K562 (cell line): ENCODE data around the gene IGSF21. TPM values are rescaled to one million over a fixed set of nuclear protein-coding genes. Genes with fewer than 3 reads are reported as not detected.
A peak's percentile ranks its signal among the peaks of the same experiment; 100 is the strongest.

Experiments
- ATAC-seq: fragments of 200-7000 bp; cut with Tn5 transposase; 3 replicates; pipeline ENCODE4 v1.9.1; 2020; ENCODE audit warnings: moderate library complexity
- BruUV-seq: library from RNA; stranded (reverse); fragments of 400-500 nt; replicated peaks from 2 replicates; lab custom pipeline; 2021; lab: Mats Ljungman, UMichigan
- CTCF ChIA-PET: fragments of 300-600 bp; formaldehyde crosslinking; extraction: SDS; loops from one replicate; lab custom pipeline; 2021; ENCODE audit warnings: low intra/inter-chr PET ratio; lab: Yijun Ruan, JAX
- POLR2A ChIA-PET: fragments of 300-600, 350-650 bp; sonication (Branson Sonifier 250); formaldehyde crosslinking; extraction: SDS; loops from one replicate; lab custom pipeline; 2021; ENCODE audit warnings: antibody characterized with exemption, inconsistent platforms; lab: Yijun Ruan, JAX
- DNase-seq, 4 experiments: peaks; one replicate each; pipeline versions ENCODE4 v3.0.0 to v3.0.0-alpha.2; 2011 to 2018; ENCODE audit warnings: low spot score in 3 of 4, mixed read lengths in 3 of 4; ENCODE audit errors: extremely low read depth in 1 of 4
- FAIRE-seq: peaks from 2 replicates; lab custom pipeline; 2011; peaks lifted over from hg19 to GRCh38; lab: Jason Lieb, UNC
- H2AFZ ChIP-seq: 2 replicates; pipeline ENCODE4 v1.6.0; 2011; ENCODE audit warnings: low read depth, low read length, control low read depth, inconsistent platforms
- H3K27ac ChIP-seq: fragments of 200-600 bp; 3 replicates; pipeline ENCODE4 v1.8.0; 2011; ENCODE audit warnings: low read depth, mild to moderate bottlenecking, control low read depth, inconsistent platforms, low read length, moderate library complexity, mixed read lengths; ENCODE audit errors: extremely low read depth
- H3K27me3 ChIP-seq, 2 experiments: fragments of 300-600 bp in 1 of 2; 2 replicates in 1 of 2; 3 replicates in 1 of 2; pipeline versions ENCODE4 v1.6.0 to v1.8.0; 2011; ENCODE audit warnings: inconsistent platforms in 2 of 2, low read length in 2 of 2, mild to moderate bottlenecking in 1 of 2, mixed read lengths in 1 of 2, moderate library complexity in 1 of 2; ENCODE audit not compliant: control insufficient read depth in 2 of 2, insufficient read depth in 2 of 2
- H3K36me3 ChIP-seq: fragments of 300-600 bp; 3 replicates; pipeline ENCODE4 v1.8.0; 2011; ENCODE audit warnings: mild to moderate bottlenecking, low read length, inconsistent platforms; ENCODE audit not compliant: control insufficient read depth, insufficient read depth
- H3K4me1 ChIP-seq, 2 experiments: fragments of 200-600 bp in 1 of 2; replicated peaks in 1 of 2; 2 replicates in 1 of 2; 3 replicates in 1 of 2; pipeline versions ENCODE4 v1.5.1 to v1.8.0; 2011; ENCODE audit warnings: inconsistent platforms in 2 of 2, low read length in 2 of 2, mild to moderate bottlenecking in 1 of 2, mixed read lengths in 1 of 2, moderate library complexity in 1 of 2; ENCODE audit not compliant: control insufficient read depth in 2 of 2, insufficient read depth in 2 of 2
- H3K4me2 ChIP-seq: 2 replicates; pipeline ENCODE4 v1.6.1; 2011; ENCODE audit warnings: low read length, control low read depth, inconsistent platforms, mixed read lengths; ENCODE audit not compliant: insufficient read depth
- H3K4me3 ChIP-seq: fragments of 200-600 bp; sonication (generic), shearing (Covaris generic); 2 replicates; pipeline ENCODE4 v1.5.1; 2016; ENCODE audit warnings: control low read depth, inconsistent platforms
- H3K79me2 ChIP-seq: fragments of 200-600 bp; 3 replicates; pipeline ENCODE4 v1.8.0; 2011; ENCODE audit warnings: low read length, inconsistent platforms; ENCODE audit not compliant: control insufficient read depth, insufficient read depth
- H3K9ac ChIP-seq, 2 experiments: 2 replicates each; pipeline versions ENCODE4 v1.6.0 to v1.6.1; 2011; ENCODE audit warnings: low read depth in 2 of 2, low read length in 2 of 2, control low read depth in 1 of 2, inconsistent platforms in 1 of 2, mild to moderate bottlenecking in 1 of 2, mixed read lengths in 1 of 2; ENCODE audit not compliant: insufficient read depth in 1 of 2
- H3K9me1 ChIP-seq: one replicate; pipeline ENCODE4 v1.6.0; 2011; ENCODE audit warnings: inconsistent platforms, mild to moderate bottlenecking, low read length, moderate library complexity; ENCODE audit not compliant: control insufficient read depth, insufficient read depth
- H3K9me3 ChIP-seq: replicated peaks from 2 replicates; pipeline ENCODE4 v1.5.1; 2011; ENCODE audit warnings: low read depth, low read length, inconsistent platforms; ENCODE audit not compliant: control insufficient read depth, insufficient read depth
- H4K20me1 ChIP-seq: replicated peaks from 2 replicates; pipeline ENCODE4 v1.6.1; 2011; ENCODE audit warnings: low read length, inconsistent platforms, mixed read lengths; ENCODE audit not compliant: control insufficient read depth, insufficient read depth
- C11orf30 ChIP-seq: fragments of 450-650 bp; IDR thresholded peaks from 2 replicates; pipeline ENCODE4 v1.6.1; 2016; ENCODE audit warnings: low read depth, mild to moderate bottlenecking
- KAT2B ChIP-seq: IDR thresholded peaks from one replicate; pipeline ENCODE4 v1.6.1; 2012; ENCODE audit warnings: low read depth, mild to moderate bottlenecking, control low read depth, inconsistent platforms, low read length, moderate library complexity
- MAFG ChIP-seq: fragments of 450-650 bp; conservative IDR thresholded peaks from 2 replicates; pipeline ENCODE4 v1.6.1; 2016; ENCODE audit warnings: missing genetic modification characterization, missing compliant biosample characterization
- NFE2 ChIP-seq: IDR thresholded peaks from 2 replicates; pipeline ENCODE4 v1.6.1; 2014; ENCODE audit warnings: antibody characterized with exemption, low read depth
- NR2F6 ChIP-seq: fragments of 450-650 bp; formaldehyde crosslinking; IDR thresholded peaks from 2 replicates; pipeline ENCODE4 v1.4.0; 2020; ENCODE audit warnings: mild to moderate bottlenecking
- PCBP2 ChIP-seq: fragments of 200-400 bp; formaldehyde crosslinking; IDR thresholded peaks from 2 replicates; pipeline ENCODE4 v1.6.1; 2018; ENCODE audit warnings: low read length, low read depth, mild to moderate bottlenecking, moderate library complexity; ENCODE audit not compliant: poor library complexity, severe bottlenecking
- ZFP36 ChIP-seq: fragments of 150-350 bp; IDR thresholded peaks from 2 replicates; pipeline ENCODE4 v1.6.1; 2018; ENCODE audit warnings: low read length, low read depth; ENCODE audit not compliant: partially characterized antibody
- WGBS: fragments of 100-300 bp; shearing (Covaris generic); methylation state at CpG from one replicate; pipeline ENCODE4 v1.1.6; 2016; ENCODE audit warnings: low coverage, mixed read lengths; ENCODE audit not compliant: insufficient coverage; ENCODE audit errors: missing lambda C conversion rate; 5-methylcytosine and 5-hydroxymethylcytosine counted together
- in situ Hi-C: fragments of 300-500 bp; cut with MboI; formaldehyde crosslinking; loops from 4 replicates; pipeline ENCODE4 v1.15.0; 2018; ENCODE audit warnings: inconsistent platforms, mixed read lengths
- intact Hi-C: fragments of 100-400 bp; cut with micrococcal nuclease; formaldehyde crosslinking; loops from 2 replicates; pipeline ENCODE4 v1.14.2; 2022
- polyA plus RNA-seq, 8 experiments: library from polyadenylated mRNA; depleted of rRNA in 4 of 8; stranded (reverse) in 5 of 8; unstranded in 3 of 8; fragments of >200 nt; fragmentation: Nextera tagmentation in 2 of 8; fragmentation: Illumina TruSeq in 1 of 8; extraction: Ambion mirVana in 2 of 8; extraction: Trizol in 1 of 8; gene quantifications; 2 replicates each; pipeline versions ENCODE4 v1.2.1 to v1.2.3, GENCODE V29; 2011 to 2014; ENCODE audit warnings: inconsistent platforms in 1 of 8, missing spikeins in 1 of 8
- total RNA-seq, 7 experiments: library from RNA; depleted of rRNA in 6 of 7; stranded (reverse); fragments of >200 nt in 6 of 7; fragmentation: Illumina TruSeq in 2 of 7; extraction: Trizol in 2 of 7; gene quantifications; 2 replicates each; pipeline versions ENCODE4 v1.2.1 to v1.2.3, GENCODE V29; 2011 to 2021; ENCODE audit warnings: low replicate concordance in 1 of 7
- TF ChIP-seq, protein P1 (sequence below), 2 experiments: fragments of 450-650 bp in 1 of 2; sonication (generic) in 1 of 2; formaldehyde crosslinking in 1 of 2; IDR thresholded peaks; 2 replicates each; pipeline versions ENCODE4 v1.7.1 to v1.9.0; 2016 to 2022; ENCODE audit warnings: inconsistent platforms in 1 of 2, mild to moderate bottlenecking in 1 of 2, missing genetic modification reagents in 1 of 2

The IGSF21 gene
- total and polyA plus RNA-seq, 9 of the 15 experiments (the other 6 are each of a cell fraction or from before 2014, with no cell fraction given) = not detected

DNA sequence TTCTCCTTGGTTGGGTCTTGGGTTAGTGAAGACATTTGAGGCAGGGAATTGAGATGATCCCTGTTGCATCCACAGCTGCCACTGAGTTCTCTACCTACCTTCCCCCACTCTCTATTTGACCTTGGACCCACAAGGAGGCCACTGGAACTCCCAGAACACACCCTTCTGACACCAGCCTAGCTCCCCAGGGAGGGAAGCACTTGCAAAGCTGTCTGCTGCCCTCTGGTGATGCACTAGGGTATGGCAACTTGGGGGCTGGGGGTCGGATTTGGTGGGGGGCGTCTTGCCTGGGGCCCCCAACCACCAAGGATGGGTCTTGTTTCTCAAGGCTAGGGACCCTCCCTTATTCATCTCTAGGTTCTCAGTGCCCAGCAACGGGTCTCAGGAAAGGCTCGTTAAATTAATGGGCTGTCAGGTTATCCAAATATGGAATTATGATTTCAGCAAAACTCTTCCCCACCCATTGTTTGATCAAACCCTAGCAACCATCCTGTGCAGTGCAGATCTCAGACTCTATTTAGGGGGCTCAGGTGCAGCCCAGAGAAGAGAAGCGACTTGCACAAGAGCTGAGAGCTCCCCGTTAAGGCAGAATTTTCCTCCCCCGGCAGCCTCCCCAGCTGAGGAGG is 195.3 kb downstream of the IGSF21 start (continued):
- TF ChIP-seq PCBP2 = no peak

DNA sequence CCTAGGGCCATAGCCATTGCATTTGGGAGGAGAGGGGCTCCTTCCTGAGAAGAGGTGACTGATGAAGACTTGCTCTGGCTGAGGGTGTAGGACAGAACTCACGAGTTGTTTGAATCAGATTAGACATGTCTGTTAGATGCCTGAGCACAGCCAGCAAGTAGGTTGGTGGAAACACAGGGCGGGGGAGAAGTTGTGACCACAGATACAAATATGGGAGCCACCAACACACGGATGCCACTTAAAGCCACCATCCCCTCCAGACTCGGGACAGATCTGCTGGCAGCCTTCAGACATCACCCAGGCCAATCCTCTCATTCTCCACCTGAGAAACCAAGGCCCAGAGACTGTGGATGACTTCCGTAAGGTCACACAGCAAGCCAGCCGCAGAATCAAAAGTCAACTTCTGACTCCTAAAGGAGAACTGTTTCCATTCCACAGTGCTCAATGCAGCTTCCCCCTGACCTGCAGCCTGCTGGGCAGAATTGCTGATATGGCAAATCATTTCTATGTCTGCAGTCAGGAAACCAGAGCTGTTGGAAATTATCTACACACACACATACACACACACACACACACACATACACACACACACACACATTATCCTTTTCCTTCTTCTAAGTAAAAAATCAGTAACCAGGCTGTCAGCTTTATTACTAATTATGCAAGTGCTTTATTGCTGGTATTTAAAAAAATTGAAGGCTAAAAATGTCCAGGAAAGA is 196.7 kb downstream of the IGSF21 start:
- no peaks in the 10 kb centered on the region for H3K36me3 ChIP-seq
- FAIRE-seq = no peak
- no peak for ATAC-seq
- WGBS = 2% methylated on average over 6 of the region's 6 CpGs
- DNase-seq = no peak
- H3K9me3 ChIP-seq = no peaks in the 10 kb centered on the region
- no peak overlapping the region for H2AFZ ChIP-seq
- 0 out of 2 replicates have a peak, but pooled peaks cover 14% of the 10 kb centered on the region for H4K20me1 ChIP-seq
- no peak overlapping the region for H3K4me3 ChIP-seq
- in situ Hi-C loops (no loop called here), intact Hi-C loops (loop anchor here (5.0 kb wide), 2 partner anchors 382 to 642 kb away; no protein-coding TSS in a partner anchor)
- H3K9me1 ChIP-seq = no peaks in the 10 kb centered on the region
- no peaks in the 10 kb centered on the region for H3K79me2 ChIP-seq
- H3K27ac ChIP-seq = no peak overlapping the region
- H3K4me1 ChIP-seq = no peaks in the 10 kb centered on the region
- H3K4me2 ChIP-seq = no peak overlapping the region
- H3K9ac ChIP-seq = no peak overlapping the region
- CTCF ChIA-PET = no interaction called here
- H3K27me3 ChIP-seq = peaks cover 0 to 10% of the 10 kb centered on the region in 2 experiments; a peak in 2 of 5 replicates
- no TSS peak for BruUV-seq
- POLR2A ChIA-PET = no interaction called here
- TF ChIP-seq, protein P1, sequence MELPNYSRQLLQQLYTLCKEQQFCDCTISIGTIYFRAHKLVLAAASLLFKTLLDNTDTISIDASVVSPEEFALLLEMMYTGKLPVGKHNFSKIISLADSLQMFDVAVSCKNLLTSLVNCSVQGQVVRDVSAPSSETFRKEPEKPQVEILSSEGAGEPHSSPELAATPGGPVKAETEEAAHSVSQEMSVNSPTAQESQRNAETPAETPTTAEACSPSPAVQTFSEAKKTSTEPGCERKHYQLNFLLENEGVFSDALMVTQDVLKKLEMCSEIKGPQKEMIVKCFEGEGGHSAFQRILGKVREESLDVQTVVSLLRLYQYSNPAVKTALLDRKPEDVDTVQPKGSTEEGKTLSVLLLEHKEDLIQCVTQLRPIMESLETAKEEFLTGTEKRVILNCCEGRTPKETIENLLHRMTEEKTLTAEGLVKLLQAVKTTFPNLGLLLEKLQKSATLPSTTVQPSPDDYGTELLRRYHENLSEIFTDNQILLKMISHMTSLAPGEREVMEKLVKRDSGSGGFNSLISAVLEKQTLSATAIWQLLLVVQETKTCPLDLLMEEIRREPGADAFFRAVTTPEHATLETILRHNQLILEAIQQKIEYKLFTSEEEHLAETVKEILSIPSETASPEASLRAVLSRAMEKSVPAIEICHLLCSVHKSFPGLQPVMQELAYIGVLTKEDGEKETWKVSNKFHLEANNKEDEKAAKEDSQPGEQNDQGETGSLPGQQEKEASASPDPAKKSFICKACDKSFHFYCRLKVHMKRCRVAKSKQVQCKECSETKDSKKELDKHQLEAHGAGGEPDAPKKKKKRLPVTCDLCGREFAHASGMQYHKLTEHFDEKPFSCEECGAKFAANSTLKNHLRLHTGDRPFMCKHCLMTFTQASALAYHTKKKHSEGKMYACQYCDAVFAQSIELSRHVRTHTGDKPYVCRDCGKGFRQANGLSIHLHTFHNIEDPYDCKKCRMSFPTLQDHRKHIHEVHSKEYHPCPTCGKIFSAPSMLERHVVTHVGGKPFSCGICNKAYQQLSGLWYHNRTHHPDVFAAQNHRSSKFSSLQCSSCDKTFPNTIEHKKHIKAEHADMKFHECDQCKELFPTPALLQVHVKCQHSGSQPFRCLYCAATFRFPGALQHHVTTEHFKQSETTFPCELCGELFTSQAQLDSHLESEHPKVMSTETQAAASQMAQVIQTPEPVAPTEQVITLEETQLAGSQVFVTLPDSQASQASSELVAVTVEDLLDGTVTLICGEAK (IDR thresholded peaks at IDR 0.05) = no peak
- TF ChIP-seq, protein P1 (CRISPR knock-in tag; IDR thresholded peaks at IDR 0.05) = no peak
- TF ChIP-seq NR2F6 (no peak), KAT2B (no peak), ZFP36 (peak; percentile 25), MAFG (tag) (peak; percentile 83), C11orf30 (peak; percentile 77; the same call in 1 of the 2 replicates), NFE2 (no peak)
